Uterus (tissue), 2 donors: ENCODE results near the gene HIRA.

Experiments
- POLR2A ChIP-seq, 2 donors: fragments of 450-650 bp; IDR thresholded peaks; one replicate each; pipeline ENCODE4 v1.6.1; 2016; ENCODE audit warnings: antibody characterized with exemption in 2 of 2, mild to moderate bottlenecking in 1 of 2, moderate library complexity in 1 of 2
- TF ChIP-seq, protein P1 (sequence below), 4 experiments: fragments of 200-600 bp in 2 of 4; fragments of 450-650 bp in 2 of 4; sonication (generic) in 2 of 4; IDR thresholded peaks; one replicate each; pipeline ENCODE4 v1.5.1; 2016 to 2019; ENCODE audit warnings: antibody characterized with exemption in 4 of 4, mild to moderate bottlenecking in 2 of 4, moderate library complexity in 1 of 4

DNA sequence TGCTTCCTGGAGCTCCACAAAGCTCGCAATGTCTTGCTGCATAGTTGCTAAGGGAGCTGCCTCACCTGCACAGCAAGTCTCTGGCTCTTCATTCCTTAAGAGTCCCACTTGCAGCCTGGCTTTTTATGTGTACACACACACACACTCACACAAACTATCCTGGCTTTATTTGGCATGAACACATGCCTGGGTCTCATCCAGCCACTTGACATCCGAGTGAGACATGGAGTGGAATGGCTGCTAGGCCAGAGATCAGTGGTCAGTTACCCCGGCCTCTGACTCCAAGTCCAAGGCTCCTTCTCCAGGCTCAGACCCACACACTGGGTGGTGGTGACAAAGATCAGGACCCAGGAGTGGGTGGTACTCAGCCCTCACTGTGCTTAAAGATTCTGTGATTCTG, 102.1 kb downstream of the HIRA start:
- TF ChIP-seq, protein P1, sequence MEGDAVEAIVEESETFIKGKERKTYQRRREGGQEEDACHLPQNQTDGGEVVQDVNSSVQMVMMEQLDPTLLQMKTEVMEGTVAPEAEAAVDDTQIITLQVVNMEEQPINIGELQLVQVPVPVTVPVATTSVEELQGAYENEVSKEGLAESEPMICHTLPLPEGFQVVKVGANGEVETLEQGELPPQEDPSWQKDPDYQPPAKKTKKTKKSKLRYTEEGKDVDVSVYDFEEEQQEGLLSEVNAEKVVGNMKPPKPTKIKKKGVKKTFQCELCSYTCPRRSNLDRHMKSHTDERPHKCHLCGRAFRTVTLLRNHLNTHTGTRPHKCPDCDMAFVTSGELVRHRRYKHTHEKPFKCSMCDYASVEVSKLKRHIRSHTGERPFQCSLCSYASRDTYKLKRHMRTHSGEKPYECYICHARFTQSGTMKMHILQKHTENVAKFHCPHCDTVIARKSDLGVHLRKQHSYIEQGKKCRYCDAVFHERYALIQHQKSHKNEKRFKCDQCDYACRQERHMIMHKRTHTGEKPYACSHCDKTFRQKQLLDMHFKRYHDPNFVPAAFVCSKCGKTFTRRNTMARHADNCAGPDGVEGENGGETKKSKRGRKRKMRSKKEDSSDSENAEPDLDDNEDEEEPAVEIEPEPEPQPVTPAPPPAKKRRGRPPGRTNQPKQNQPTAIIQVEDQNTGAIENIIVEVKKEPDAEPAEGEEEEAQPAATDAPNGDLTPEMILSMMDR (IDR thresholded peaks at IDR 0.05) = no peak
- no peak for TF ChIP-seq POLR2A (IDR thresholded peaks at IDR 0.05)
